WTC11 (cell line): Measurements from ENCODE around the gene PSMD8. TPM values are rescaled to one million over a fixed set of nuclear protein-coding genes. Genes with fewer than 3 reads are reported as not detected.

ENCODE experiments used
- ATAC-seq: fragments of 200-7000 bp; cut with Tn5 transposase; 2 replicates; pipeline ENCODE4 v1.10.0; 2021; ENCODE audit warnings: mild to moderate bottlenecking, moderate library complexity
- CTCF ChIA-PET: fragments of 300-600 bp; sonication (Branson Sonifier 250); formaldehyde crosslinking; loops from one replicate; lab custom pipeline; 2021; ENCODE audit warnings: antibody characterized with exemption; lab: Charles Lee
- POLR2A ChIA-PET: fragments of 350-600 bp; sonication (Branson Sonifier 250); formaldehyde crosslinking; loops from one replicate; lab custom pipeline; 2021; ENCODE audit warnings: antibody characterized with exemption; lab: Charles Lee
- DNase-seq: peaks from one replicate; pipeline ENCODE4 v3.0.0; 2021; ENCODE audit warnings: low spot score
- H3K27ac Mint-ChIP-seq: 2 replicates; pipeline ENCODE4 v1.8.0; 2021; ENCODE audit warnings: mixed read lengths
- H3K27me3 Mint-ChIP-seq: 2 replicates; pipeline ENCODE4 v1.8.0; 2021; ENCODE audit warnings: low read depth, mild to moderate bottlenecking, moderate library complexity, mixed read lengths
- H3K36me3 Mint-ChIP-seq: 2 replicates; pipeline ENCODE4 v1.8.0; 2021; ENCODE audit warnings: mixed read lengths
- H3K4me1 Mint-ChIP-seq: 2 replicates; pipeline ENCODE4 v1.8.0; 2022; ENCODE audit warnings: mixed read lengths
- H3K4me3 Mint-ChIP-seq: 2 replicates; pipeline ENCODE4 v1.8.0; 2021; ENCODE audit warnings: mild to moderate bottlenecking, moderate library complexity, mixed read lengths
- H3K9me3 Mint-ChIP-seq: 2 replicates; pipeline ENCODE4 v1.8.0; 2021; ENCODE audit warnings: mixed read lengths
- ETV6 ChIP-seq: sonication (generic); formaldehyde crosslinking; IDR thresholded peaks from 2 replicates; pipeline ENCODE4 v1.8.1; 2022; ENCODE audit warnings: mild to moderate bottlenecking, missing genetic modification reagents
- FOXK1 ChIP-seq: sonication (generic); formaldehyde crosslinking; IDR thresholded peaks from 2 replicates; pipeline ENCODE4 v1.8.0; 2022; ENCODE audit warnings: mild to moderate bottlenecking, moderate library complexity, missing genetic modification reagents
- MYBL2 ChIP-seq: sonication (generic); formaldehyde crosslinking; IDR thresholded peaks from 2 replicates; pipeline ENCODE4 v1.8.1; 2023; ENCODE audit warnings: mild to moderate bottlenecking, moderate library complexity, missing genetic modification reagents
- NFATC4 ChIP-seq: fragments of 250-450 bp; sonication (Bioruptor Pico); IDR thresholded peaks from 2 replicates; pipeline ENCODE4 v1.9.0; 2021; ENCODE audit warnings: mild to moderate bottlenecking
- SMAD3 ChIP-seq: sonication (generic); formaldehyde crosslinking; IDR thresholded peaks from 2 replicates; pipeline ENCODE4 v1.8.0; 2022; ENCODE audit warnings: missing genetic modification reagents, mild to moderate bottlenecking, borderline replicate concordance
- SOX15 ChIP-seq: fragments of 250-450 bp; sonication (Bioruptor Pico); IDR thresholded peaks from 2 replicates; pipeline ENCODE4 v1.9.0; 2021; ENCODE audit warnings: mild to moderate bottlenecking
- SP1 ChIP-seq: sonication (generic); formaldehyde crosslinking; conservative IDR thresholded peaks from 2 replicates; pipeline ENCODE4 v1.8.1; 2022; ENCODE audit warnings: missing genetic modification reagents
- TEAD1 ChIP-seq: sonication (generic); formaldehyde crosslinking; IDR thresholded peaks from 2 replicates; pipeline ENCODE4 v1.8.0; 2022; ENCODE audit warnings: mild to moderate bottlenecking, missing genetic modification reagents
- TP53 ChIP-seq: sonication (generic); formaldehyde crosslinking; IDR thresholded peaks from 2 replicates; pipeline ENCODE4 v1.8.1; 2023; ENCODE audit warnings: mild to moderate bottlenecking, missing genetic modification reagents
- ZNF121 ChIP-seq: sonication (generic); formaldehyde crosslinking; IDR thresholded peaks from 2 replicates; pipeline ENCODE4 v1.8.0; 2023; ENCODE audit warnings: missing genetic modification reagents
- ZNF317 ChIP-seq: sonication (generic); formaldehyde crosslinking; IDR thresholded peaks from 2 replicates; pipeline ENCODE4 v1.8.1; 2023; ENCODE audit warnings: low read depth, mild to moderate bottlenecking, moderate library complexity, missing genetic modification reagents, borderline replicate concordance
- ZNF423 ChIP-seq: fragments of 250-450 bp; sonication (Bioruptor Pico); IDR thresholded peaks from 2 replicates; pipeline ENCODE4 v2.1.2; 2022; ENCODE audit warnings: mild to moderate bottlenecking, moderate library complexity
- total RNA-seq: library from RNA; stranded (reverse); gene quantifications from 3 replicates; pipeline ENCODE4 v1.2.3, GENCODE V29; 2021
- TF ChIP-seq, protein P1 (sequence below): sonication (generic); formaldehyde crosslinking; IDR thresholded peaks from 2 replicates; pipeline ENCODE4 v1.8.0; 2023; ENCODE audit warnings: missing genetic modification reagents, mild to moderate bottlenecking, borderline replicate concordance
- TF ChIP-seq, protein P2 (sequence below): fragments of 250-450 bp; sonication (Bioruptor Pico); IDR thresholded peaks from 2 replicates; pipeline ENCODE4 v1.9.0; 2021; ENCODE audit warnings: mild to moderate bottlenecking
- TF ChIP-seq, protein P3 (sequence below): sonication (generic); formaldehyde crosslinking; IDR thresholded peaks from 2 replicates; pipeline ENCODE4 v1.8.1; 2022; ENCODE audit warnings: low read depth, missing genetic modification reagents, borderline replicate concordance
- TF ChIP-seq, protein P4 (sequence below): fragments of 250-450 bp; sonication (Bioruptor Pico); IDR thresholded peaks from 2 replicates; pipeline ENCODE4 v1.9.0; 2021; ENCODE audit warnings: moderate library complexity, mild to moderate bottlenecking, inconsistent platforms, borderline replicate concordance
- TF ChIP-seq, protein P5 (sequence below): fragments of 250-450 bp; sonication (Bioruptor Pico); IDR thresholded peaks from 2 replicates; pipeline ENCODE4 v1.8.0; 2021; ENCODE audit warnings: mild to moderate bottlenecking
- TF ChIP-seq, protein P6 (sequence below): sonication (generic); formaldehyde crosslinking; IDR thresholded peaks from 2 replicates; pipeline ENCODE4 v1.8.0; 2022; ENCODE audit warnings: mild to moderate bottlenecking, missing genetic modification reagents
- TF ChIP-seq, protein P7 (sequence below): sonication (generic); formaldehyde crosslinking; IDR thresholded peaks from 2 replicates; pipeline ENCODE4 v1.8.0; 2022; ENCODE audit warnings: mild to moderate bottlenecking, missing genetic modification reagents

Gene PSMD8
- total RNA-seq, 1 experiment from 2014 or later = 167 TPM

DNA sequence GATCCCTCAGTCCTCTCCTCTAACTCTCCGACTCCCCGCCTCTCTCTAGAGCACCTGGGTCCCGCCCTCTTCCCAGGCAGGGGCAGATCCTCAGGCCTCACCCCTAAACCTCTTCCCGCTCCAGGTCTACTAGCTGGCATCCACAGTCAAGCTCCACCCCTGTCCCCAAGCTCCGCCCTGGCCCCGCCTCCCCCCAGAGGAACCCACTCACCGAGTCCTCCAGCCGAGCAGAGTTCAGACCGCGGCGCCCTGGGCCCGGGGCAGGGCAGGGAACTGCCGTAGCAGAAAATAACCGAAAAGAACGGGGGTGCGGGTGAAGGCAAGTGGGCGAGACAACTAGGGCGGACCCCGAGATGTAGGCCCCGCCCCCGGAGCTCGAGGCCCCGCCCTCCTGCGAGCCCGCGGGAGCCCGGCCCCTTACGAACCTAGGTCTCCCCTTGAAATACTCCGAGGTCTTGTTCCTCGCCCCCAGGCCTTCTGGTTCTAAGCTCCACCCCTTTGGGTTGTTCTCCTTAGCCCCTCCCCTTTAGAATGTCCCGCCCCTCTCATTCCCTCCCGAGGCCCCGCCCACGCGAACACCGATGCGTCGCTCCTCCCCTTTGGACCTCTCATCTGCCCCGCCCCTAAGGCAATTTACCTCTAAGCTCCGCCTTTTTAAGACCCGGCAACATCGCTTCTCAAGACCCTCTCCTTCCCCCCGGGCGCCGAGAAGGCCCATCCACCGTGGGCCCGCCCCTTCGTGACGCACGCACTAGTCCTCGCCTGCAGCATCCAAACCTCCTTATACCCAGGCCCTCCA is 13.4 kb downstream of the PSMD8 start, which contains the start of gene GGN:
GGN (minus strand) TSS at position 485 of the 799 bp plus-strand sequence. CDS start 773 bp downstream, outside the sequence.
- H3K4me1 Mint-ChIP-seq = peaks cover 28% of the 10 kb centered on the region
- H3K4me3 Mint-ChIP-seq = peak within 1 kb of the TSS; percentile 85
- no peaks in the 10 kb centered on the region for H3K9me3 Mint-ChIP-seq
- H3K36me3 Mint-ChIP-seq = peaks cover 25% of the 10 kb centered on the region
- peaks cover 3% of the 10 kb centered on the region; the same call in 1 of the 2 replicates for H3K27me3 Mint-ChIP-seq
- CTCF ChIA-PET = interaction anchor here (0.5 to 5.4 kb wide), 31 partner anchors 13 to 543 kb away, joined by 3 to 110 read pairs (median 4); partner anchors contain the start of genes ACTN4, CATSPERG, EIF3K and FAM98C
- ATAC-seq = peak; percentile 77
- peak; percentile 98 for DNase-seq
- TF ChIP-seq TEAD1 (CRISPR knock-in tag) (0 out of 2 replicates have a peak, but pooled peaks have one; percentile 22), SP1 (CRISPR knock-in tag) (peak; percentile 66)
- TF ChIP-seq, protein P1, sequence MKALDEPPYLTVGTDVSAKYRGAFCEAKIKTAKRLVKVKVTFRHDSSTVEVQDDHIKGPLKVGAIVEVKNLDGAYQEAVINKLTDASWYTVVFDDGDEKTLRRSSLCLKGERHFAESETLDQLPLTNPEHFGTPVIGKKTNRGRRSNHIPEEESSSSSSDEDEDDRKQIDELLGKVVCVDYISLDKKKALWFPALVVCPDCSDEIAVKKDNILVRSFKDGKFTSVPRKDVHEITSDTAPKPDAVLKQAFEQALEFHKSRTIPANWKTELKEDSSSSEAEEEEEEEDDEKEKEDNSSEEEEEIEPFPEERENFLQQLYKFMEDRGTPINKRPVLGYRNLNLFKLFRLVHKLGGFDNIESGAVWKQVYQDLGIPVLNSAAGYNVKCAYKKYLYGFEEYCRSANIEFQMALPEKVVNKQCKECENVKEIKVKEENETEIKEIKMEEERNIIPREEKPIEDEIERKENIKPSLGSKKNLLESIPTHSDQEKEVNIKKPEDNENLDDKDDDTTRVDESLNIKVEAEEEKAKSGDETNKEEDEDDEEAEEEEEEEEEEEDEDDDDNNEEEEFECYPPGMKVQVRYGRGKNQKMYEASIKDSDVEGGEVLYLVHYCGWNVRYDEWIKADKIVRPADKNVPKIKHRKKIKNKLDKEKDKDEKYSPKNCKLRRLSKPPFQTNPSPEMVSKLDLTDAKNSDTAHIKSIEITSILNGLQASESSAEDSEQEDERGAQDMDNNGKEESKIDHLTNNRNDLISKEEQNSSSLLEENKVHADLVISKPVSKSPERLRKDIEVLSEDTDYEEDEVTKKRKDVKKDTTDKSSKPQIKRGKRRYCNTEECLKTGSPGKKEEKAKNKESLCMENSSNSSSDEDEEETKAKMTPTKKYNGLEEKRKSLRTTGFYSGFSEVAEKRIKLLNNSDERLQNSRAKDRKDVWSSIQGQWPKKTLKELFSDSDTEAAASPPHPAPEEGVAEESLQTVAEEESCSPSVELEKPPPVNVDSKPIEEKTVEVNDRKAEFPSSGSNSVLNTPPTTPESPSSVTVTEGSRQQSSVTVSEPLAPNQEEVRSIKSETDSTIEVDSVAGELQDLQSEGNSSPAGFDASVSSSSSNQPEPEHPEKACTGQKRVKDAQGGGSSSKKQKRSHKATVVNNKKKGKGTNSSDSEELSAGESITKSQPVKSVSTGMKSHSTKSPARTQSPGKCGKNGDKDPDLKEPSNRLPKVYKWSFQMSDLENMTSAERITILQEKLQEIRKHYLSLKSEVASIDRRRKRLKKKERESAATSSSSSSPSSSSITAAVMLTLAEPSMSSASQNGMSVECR = 0 out of 2 replicates have a peak, but pooled peaks have one; percentile 32
- TF ChIP-seq, protein P2, sequence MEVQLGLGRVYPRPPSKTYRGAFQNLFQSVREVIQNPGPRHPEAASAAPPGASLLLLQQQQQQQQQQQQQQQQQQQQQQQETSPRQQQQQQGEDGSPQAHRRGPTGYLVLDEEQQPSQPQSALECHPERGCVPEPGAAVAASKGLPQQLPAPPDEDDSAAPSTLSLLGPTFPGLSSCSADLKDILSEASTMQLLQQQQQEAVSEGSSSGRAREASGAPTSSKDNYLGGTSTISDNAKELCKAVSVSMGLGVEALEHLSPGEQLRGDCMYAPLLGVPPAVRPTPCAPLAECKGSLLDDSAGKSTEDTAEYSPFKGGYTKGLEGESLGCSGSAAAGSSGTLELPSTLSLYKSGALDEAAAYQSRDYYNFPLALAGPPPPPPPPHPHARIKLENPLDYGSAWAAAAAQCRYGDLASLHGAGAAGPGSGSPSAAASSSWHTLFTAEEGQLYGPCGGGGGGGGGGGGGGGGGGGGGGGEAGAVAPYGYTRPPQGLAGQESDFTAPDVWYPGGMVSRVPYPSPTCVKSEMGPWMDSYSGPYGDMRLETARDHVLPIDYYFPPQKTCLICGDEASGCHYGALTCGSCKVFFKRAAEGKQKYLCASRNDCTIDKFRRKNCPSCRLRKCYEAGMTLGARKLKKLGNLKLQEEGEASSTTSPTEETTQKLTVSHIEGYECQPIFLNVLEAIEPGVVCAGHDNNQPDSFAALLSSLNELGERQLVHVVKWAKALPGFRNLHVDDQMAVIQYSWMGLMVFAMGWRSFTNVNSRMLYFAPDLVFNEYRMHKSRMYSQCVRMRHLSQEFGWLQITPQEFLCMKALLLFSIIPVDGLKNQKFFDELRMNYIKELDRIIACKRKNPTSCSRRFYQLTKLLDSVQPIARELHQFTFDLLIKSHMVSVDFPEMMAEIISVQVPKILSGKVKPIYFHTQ (CRISPR knock-in tag) = no peak
- TF ChIP-seq, all 79 proteins: peak for 3
- POLR2A ChIA-PET = interaction anchor here (0.6 to 2.3 kb wide), 16 partner anchors 12 to 892 kb away, joined by 3 to 27 read pairs (median 4); partner anchors contain the start of genes ACTN4, FAM98C, PSMD8 and SIPA1L3
- peak within 1 kb of the TSS; percentile 97 for H3K27ac Mint-ChIP-seq

DNA sequence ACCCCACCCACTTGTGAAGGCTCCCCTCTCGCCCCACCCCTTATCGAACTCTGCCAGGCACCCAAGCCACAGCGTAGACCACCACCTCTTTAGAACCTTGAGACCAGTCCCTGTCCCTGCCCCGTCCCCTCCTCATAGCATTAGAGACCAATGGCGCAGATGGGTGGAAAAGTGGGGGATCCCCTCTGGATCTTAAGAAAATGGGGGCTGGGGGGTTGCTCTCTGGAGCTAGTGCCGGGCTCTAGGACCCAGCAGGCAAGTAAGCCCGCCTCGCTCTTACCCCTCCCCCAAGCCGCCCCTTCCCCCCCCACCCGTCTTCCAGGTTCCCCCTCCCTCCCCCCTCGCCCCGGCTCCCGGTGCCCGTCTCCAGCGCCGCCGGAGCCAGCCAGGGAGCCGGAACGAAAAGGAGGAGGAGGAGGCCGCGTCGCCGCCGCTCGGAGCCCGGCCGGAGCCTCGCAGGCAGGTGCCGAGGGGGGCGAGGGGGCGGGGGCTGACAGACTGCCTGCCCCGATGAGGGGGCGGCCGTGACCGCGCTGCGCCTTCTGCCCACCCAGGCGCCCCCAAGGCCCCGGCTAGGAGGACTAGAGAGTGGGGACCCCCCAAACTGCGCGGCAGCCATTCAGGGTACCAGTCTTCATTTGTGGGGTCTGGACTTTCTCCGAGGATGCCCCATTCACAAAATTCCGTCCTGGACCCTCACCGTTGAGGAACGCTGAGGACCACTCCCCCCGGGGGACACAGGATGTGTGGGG is 14.2 kb downstream of the PSMD8 start, which contains the start of gene SPRED3:
SPRED3 (plus strand) TSS at position 349 of the 752 bp plus-strand sequence. CDS start 1,606 bp downstream, outside the sequence.
- Mint-ChIP-seq H3K4me1 (peaks cover 28% of the 10 kb centered on the region), H3K27me3 (peaks cover 3% of the 10 kb centered on the region; the same call in 1 of the 2 replicates), H3K4me3 (peak within 1 kb of the TSS; percentile 85), H3K9me3 (no peaks in the 10 kb centered on the region), H3K36me3 (peaks cover 23% of the 10 kb centered on the region), H3K27ac (peak within 1 kb of the TSS; percentile 97)
- peak; percentile 73 for DNase-seq
- ATAC-seq = peak; percentile 0; the same call in 1 of the 2 replicates
- ChIA-PET POLR2A (interaction anchor here (0.8 to 2.3 kb wide), 14 partner anchors 14 to 482 kb away, joined by 3 to 27 read pairs (median 4); partner anchors contain the start of genes ACTN4, FAM98C, PSMD8 and SIPA1L3), CTCF (interaction anchor here (0.7 to 5.4 kb wide), 23 partner anchors 14 to 486 kb away, joined by 3 to 110 read pairs (median 5); partner anchors contain the start of genes CATSPERG, FAM98C, KCNK6 and PPP1R14A)
- TF ChIP-seq SMAD3 (CRISPR knock-in tag) = no peak
- TF ChIP-seq TP53 (CRISPR knock-in tag) = 0 out of 2 replicates have a peak, but pooled peaks have one; percentile 39
- TF ChIP-seq ZNF317 (CRISPR knock-in tag) = 0 out of 2 replicates have a peak, but pooled peaks have one; percentile 5
- no peak for TF ChIP-seq ZNF121 (CRISPR knock-in tag)
- TF ChIP-seq, protein P3, sequence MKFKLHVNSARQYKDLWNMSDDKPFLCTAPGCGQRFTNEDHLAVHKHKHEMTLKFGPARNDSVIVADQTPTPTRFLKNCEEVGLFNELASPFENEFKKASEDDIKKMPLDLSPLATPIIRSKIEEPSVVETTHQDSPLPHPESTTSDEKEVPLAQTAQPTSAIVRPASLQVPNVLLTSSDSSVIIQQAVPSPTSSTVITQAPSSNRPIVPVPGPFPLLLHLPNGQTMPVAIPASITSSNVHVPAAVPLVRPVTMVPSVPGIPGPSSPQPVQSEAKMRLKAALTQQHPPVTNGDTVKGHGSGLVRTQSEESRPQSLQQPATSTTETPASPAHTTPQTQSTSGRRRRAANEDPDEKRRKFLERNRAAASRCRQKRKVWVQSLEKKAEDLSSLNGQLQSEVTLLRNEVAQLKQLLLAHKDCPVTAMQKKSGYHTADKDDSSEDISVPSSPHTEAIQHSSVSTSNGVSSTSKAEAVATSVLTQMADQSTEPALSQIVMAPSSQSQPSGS = no peak
- TF ChIP-seq, protein P4, sequence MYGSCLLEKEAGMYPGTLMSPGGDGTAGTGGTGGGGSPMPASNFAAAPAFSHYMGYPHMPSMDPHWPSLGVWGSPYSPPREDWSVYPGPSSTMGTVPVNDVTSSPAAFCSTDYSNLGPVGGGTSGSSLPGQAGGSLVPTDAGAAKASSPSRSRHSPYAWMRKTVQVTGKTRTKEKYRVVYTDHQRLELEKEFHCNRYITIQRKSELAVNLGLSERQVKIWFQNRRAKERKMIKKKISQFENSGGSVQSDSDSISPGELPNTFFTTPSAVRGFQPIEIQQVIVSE = no peak
- TF ChIP-seq, protein P5, sequence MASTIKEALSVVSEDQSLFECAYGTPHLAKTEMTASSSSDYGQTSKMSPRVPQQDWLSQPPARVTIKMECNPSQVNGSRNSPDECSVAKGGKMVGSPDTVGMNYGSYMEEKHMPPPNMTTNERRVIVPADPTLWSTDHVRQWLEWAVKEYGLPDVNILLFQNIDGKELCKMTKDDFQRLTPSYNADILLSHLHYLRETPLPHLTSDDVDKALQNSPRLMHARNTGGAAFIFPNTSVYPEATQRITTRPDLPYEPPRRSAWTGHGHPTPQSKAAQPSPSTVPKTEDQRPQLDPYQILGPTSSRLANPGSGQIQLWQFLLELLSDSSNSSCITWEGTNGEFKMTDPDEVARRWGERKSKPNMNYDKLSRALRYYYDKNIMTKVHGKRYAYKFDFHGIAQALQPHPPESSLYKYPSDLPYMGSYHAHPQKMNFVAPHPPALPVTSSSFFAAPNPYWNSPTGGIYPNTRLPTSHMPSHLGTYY (CRISPR knock-in tag) = no peak
- no peak for TF ChIP-seq FOXK1 (CRISPR knock-in tag)
- TF ChIP-seq, protein P6, sequence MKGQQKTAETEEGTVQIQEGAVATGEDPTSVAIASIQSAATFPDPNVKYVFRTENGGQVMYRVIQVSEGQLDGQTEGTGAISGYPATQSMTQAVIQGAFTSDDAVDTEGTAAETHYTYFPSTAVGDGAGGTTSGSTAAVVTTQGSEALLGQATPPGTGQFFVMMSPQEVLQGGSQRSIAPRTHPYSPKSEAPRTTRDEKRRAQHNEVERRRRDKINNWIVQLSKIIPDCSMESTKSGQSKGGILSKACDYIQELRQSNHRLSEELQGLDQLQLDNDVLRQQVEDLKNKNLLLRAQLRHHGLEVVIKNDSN (CRISPR knock-in tag) = no peak
- no peak for TF ChIP-seq ZNF423
- TF ChIP-seq SOX15 (CRISPR knock-in tag) = no peak
- 0 out of 2 replicates have a peak, but pooled peaks have one; percentile 47 for TF ChIP-seq SP1 (CRISPR knock-in tag)
- TF ChIP-seq ETV6 = no peak
- TF ChIP-seq, protein P7, sequence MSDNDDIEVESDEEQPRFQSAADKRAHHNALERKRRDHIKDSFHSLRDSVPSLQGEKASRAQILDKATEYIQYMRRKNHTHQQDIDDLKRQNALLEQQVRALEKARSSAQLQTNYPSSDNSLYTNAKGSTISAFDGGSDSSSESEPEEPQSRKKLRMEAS (CRISPR knock-in tag) = no peak
- no peak for TF ChIP-seq NFATC4 (CRISPR knock-in tag)
- TF ChIP-seq MYBL2 (CRISPR knock-in tag) = 0 out of 2 replicates have a peak, but pooled peaks have one; percentile 40
